ENCODE results near the gene KLHL2.

GRCh38 chr4:165175879-165176278 is 31.5 kb upstream of the KLHL2 start:
- TF ChIP-seq POLR2A (IDR thresholded peaks at IDR 0.05) (no peak), CTCF (IDR thresholded peaks at IDR 0.05) (no peak), POLR2AphosphoS5 (IDR thresholded peaks at IDR 0.05) (no peak)
